NT2/D1 (cell line): ENCODE measurements around the gene DYNC2LI1.

Experiments used
- DNase-seq: peaks from one replicate; pipeline ENCODE4 v3.0.0-alpha.2; 2011; ENCODE audit warnings: low read depth, low spot score
- H3K27me3 ChIP-seq: 2 replicates; pipeline ENCODE4 v1.6.0; 2011; ENCODE audit warnings: mild to moderate bottlenecking; ENCODE audit not compliant: insufficient read length, insufficient read depth
- H3K36me3 ChIP-seq: 2 replicates; pipeline ENCODE4 v1.6.1; 2011; ENCODE audit warnings: mild to moderate bottlenecking, low read length, mixed read lengths; ENCODE audit not compliant: insufficient read depth, insufficient read length
- H3K4me1 ChIP-seq: 2 replicates; pipeline ENCODE4 v1.5.1; 2011; ENCODE audit not compliant: insufficient read depth, insufficient read length
- H3K4me3 ChIP-seq: 2 replicates; pipeline ENCODE4 v1.5.1; 2011; ENCODE audit warnings: low read depth; ENCODE audit not compliant: insufficient read length
- H3K9ac ChIP-seq: 2 replicates; pipeline ENCODE4 v1.6.0; 2011; ENCODE audit warnings: low read depth; ENCODE audit not compliant: insufficient read length
- H3K9me3 ChIP-seq: 2 replicates; pipeline ENCODE4 v1.5.1; 2011; ENCODE audit warnings: mild to moderate bottlenecking, low read length; ENCODE audit not compliant: insufficient read depth
- SUZ12 ChIP-seq: IDR thresholded peaks from 2 replicates; pipeline ENCODE4 v1.6.1; 2011; ENCODE audit not compliant: insufficient read length, insufficient read depth; ENCODE audit errors: extremely low read depth
- YY1 ChIP-seq: IDR thresholded peaks from 2 replicates; pipeline ENCODE4 v1.6.1; 2011; ENCODE audit not compliant: insufficient read length, insufficient read depth
- ZNF274 ChIP-seq: IDR thresholded peaks from 2 replicates; pipeline ENCODE4 v1.6.1; 2011; ENCODE audit warnings: mild to moderate bottlenecking, low read depth, low read length

Gene DYNC2LI1

DNA sequence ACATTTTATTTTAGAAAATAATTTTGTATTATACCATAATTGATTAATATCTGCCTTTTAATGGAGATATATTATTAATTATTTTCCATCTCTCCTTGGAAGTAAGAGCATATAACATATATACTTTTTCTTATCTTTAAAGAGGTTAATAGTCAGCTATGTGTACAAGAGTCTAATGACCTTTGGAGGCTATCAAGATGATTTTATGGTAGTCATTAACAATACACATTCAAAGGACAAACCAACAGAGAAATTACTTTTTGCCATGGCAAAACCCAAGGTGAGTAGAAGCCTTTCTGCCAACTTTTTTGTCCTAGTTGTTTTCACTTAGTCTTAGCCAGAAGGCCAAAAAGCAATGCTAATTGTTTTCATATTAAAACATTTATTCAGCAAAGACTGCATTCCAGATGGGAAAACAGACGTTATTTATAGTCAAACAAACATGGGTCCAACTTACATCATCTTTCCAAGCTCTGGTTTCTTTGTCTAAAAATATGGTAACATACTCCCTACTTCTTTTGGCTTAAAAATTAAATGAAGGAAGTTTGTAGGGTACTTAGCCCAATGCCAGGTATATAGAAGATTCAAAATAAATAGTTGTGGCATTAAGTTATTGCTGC is 9.6 kb upstream of the DYNC2LI1 start:
- TF ChIP-seq YY1 (no peak), SUZ12 (no peak), ZNF274 (no peak)

GRCh38 chr2:43766006-43766405 is 7.8 kb upstream of the DYNC2LI1 start:
- H3K36me3 ChIP-seq = no peaks in the 10 kb centered on the region
- H3K4me3 ChIP-seq = no peak overlapping the region
- TF ChIP-seq ZNF274 (no peak), SUZ12 (no peak)
- H3K9ac ChIP-seq = no peak overlapping the region
- H3K4me1 ChIP-seq = no peaks in the 10 kb centered on the region
- H3K27me3 ChIP-seq = no peaks in the 10 kb centered on the region
- DNase-seq = no peak
- H3K9me3 ChIP-seq = no peaks in the 10 kb centered on the region

More for the DNA sequence above, 9.6 kb upstream of the DYNC2LI1 start:
- no peaks in the 10 kb centered on the region for H3K9me3 ChIP-seq
- H3K4me3 ChIP-seq = no peak overlapping the region
- H3K9ac ChIP-seq = no peak overlapping the region
- H3K27me3 ChIP-seq = no peaks in the 10 kb centered on the region
- DNase-seq = no peak
- H3K4me1 ChIP-seq = no peaks in the 10 kb centered on the region
- H3K36me3 ChIP-seq = no peaks in the 10 kb centered on the region

GRCh38 chr2:43774617-43775016 is 778 bp downstream of the DYNC2LI1 start:
- peak overlapping the region; percentile 70 for H3K9ac ChIP-seq
- peaks cover 6% of the 10 kb centered on the region for H3K36me3 ChIP-seq
- H3K4me3 ChIP-seq = peak overlapping the region; percentile 63
- no peak for DNase-seq
- TF ChIP-seq SUZ12 (no peak), YY1 (no peak), ZNF274 (no peak)
- H3K4me1 ChIP-seq = no peaks in the 10 kb centered on the region
- no peaks in the 10 kb centered on the region for H3K27me3 ChIP-seq
- no peaks in the 10 kb centered on the region for H3K9me3 ChIP-seq

DNA sequence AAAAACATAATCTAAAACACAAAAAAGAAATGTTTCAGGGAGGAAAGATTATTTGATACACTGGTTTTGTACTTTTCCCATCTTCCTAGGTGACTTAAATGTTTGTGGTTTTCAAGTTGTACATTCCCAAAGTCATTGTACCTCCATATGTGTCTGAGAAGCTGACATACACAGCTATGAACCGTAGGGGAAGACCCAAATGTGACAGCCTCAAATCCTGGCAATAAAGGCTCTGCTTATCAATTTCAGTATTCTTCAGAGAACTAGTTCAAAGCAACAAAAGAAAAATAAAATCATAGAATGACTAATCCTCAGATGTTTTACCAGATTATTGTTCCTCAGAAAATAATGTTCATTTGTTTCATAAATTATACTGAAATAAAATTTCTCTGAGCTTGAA is 2.5 kb downstream of the DYNC2LI1 start:
- no peak for DNase-seq
- H3K9me3 ChIP-seq = no peaks in the 10 kb centered on the region
- no peak overlapping the region for H3K4me3 ChIP-seq
- H3K4me1 ChIP-seq = no peaks in the 10 kb centered on the region
- no peaks in the 10 kb centered on the region for H3K27me3 ChIP-seq
- H3K36me3 ChIP-seq = peaks cover 6% of the 10 kb centered on the region
- TF ChIP-seq YY1 = no peak
- no peak for TF ChIP-seq ZNF274
- TF ChIP-seq SUZ12 = no peak
- no peak overlapping the region for H3K9ac ChIP-seq

DNA sequence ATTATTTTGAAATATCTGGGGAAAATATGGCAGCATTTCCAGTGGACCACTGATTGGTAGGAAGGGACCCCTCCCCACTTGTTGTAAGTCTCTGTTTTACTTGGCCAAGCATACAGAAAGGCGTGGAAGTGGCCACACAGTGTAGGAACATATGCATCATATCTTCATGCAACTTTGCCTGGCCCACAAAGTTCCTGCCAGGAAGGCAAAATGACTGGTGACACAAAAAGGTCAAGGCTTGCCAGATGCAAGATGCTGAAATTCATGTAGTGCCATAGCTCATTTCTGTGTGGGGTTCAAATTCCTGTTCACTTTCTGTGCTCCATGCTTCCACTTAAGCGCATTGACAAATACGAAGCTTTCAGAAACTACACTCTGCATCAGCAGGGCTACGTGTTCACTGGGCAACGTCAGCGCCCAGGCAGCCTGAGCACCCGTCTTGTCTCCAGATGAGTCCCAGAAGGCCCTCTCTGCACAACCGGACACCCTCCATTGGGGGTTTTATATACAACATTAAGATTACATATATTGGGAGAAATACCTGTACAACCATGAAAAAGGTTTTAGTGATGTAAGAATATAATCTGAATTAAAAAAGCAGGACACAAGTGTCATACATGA is 3.6 kb downstream of the DYNC2LI1 start:
- Histone ChIP-seq H3K36me3 (peaks cover 6% of the 10 kb centered on the region), H3K4me3 (no peak overlapping the region), H3K9me3 (no peaks in the 10 kb centered on the region), H3K4me1 (no peaks in the 10 kb centered on the region), H3K9ac (no peak overlapping the region), H3K27me3 (no peaks in the 10 kb centered on the region)
- TF ChIP-seq ZNF274 = no peak
- DNase-seq = no peak

GRCh38 chr2:43778233-43778632 is 4.4 kb downstream of the DYNC2LI1 start:
- Histone ChIP-seq H3K4me3 (no peak overlapping the region), H3K4me1 (no peaks in the 10 kb centered on the region), H3K27me3 (no peaks in the 10 kb centered on the region), H3K9ac (no peak overlapping the region), H3K36me3 (peaks cover 6% of the 10 kb centered on the region), H3K9me3 (no peaks in the 10 kb centered on the region)
- DNase-seq = no peak
- no peak for TF ChIP-seq ZNF274
- TF ChIP-seq SUZ12 = no peak
- TF ChIP-seq YY1 = no peak

DNA sequence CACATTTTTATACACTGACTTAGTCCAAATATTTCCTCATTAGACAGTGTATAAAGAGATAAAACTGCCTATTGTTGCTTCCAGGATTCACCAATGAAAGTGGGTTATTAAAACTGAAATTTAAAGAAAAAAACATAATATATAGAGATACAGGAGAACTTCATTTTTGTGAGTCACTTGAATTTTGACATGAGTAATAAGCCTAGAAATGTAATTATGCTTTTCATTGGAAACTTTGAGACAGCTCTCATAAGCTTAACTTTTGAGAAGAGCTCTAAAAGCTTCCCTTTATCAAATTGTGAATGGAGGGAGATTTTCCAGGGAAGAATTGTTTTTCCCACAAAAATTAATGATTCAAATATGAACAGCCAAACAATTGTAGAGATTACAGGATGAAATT is 14.1 kb downstream of the DYNC2LI1 start:
- no peak overlapping the region for H3K9ac ChIP-seq
- H3K4me1 ChIP-seq = no peaks in the 10 kb centered on the region
- no peaks in the 10 kb centered on the region for H3K9me3 ChIP-seq
- no peak for TF ChIP-seq ZNF274
- TF ChIP-seq SUZ12 = no peak
- no peak for TF ChIP-seq YY1
- no peaks in the 10 kb centered on the region for H3K27me3 ChIP-seq
- H3K4me3 ChIP-seq = no peak overlapping the region
- no peak for DNase-seq
- H3K36me3 ChIP-seq = peaks cover 8% of the 10 kb centered on the region
